ENCODE results near the gene ADPRM. TPM values are rescaled to one million over a fixed set of nuclear protein-coding genes. Genes with fewer than 3 reads are reported as not detected.

The ADPRM gene
- polyA plus RNA-seq, 1 donor (not counting 4 experiments of a cell fraction or from before 2014, with no cell fraction given): 15.0 TPM

DNA sequence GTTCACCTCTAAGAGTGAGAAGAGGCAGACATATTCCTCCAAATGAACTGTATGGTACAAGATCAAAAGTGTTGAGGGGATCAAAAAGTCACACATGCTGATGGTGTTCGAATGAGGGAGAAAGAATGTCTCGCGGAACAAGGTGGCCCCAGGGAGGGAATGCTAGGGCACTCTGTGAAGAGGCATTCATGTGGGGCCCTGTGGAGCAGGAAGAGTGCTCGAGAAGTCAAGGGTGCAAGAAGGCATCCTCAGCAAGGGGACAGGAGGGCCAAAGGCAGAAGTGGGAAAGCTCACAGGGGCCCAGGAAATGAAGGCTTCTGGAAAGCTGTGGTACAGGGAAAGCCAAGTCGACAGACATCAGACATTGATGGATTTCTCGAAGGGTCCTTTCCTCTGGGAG lies 34.2 kb upstream of the ADPRM start:
- TF ChIP-seq EZH2 (IDR thresholded peaks at IDR 0.05; ENCODE audit: low read length): no peak
- TF ChIP-seq, protein P1, sequence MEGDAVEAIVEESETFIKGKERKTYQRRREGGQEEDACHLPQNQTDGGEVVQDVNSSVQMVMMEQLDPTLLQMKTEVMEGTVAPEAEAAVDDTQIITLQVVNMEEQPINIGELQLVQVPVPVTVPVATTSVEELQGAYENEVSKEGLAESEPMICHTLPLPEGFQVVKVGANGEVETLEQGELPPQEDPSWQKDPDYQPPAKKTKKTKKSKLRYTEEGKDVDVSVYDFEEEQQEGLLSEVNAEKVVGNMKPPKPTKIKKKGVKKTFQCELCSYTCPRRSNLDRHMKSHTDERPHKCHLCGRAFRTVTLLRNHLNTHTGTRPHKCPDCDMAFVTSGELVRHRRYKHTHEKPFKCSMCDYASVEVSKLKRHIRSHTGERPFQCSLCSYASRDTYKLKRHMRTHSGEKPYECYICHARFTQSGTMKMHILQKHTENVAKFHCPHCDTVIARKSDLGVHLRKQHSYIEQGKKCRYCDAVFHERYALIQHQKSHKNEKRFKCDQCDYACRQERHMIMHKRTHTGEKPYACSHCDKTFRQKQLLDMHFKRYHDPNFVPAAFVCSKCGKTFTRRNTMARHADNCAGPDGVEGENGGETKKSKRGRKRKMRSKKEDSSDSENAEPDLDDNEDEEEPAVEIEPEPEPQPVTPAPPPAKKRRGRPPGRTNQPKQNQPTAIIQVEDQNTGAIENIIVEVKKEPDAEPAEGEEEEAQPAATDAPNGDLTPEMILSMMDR (optimal IDR thresholded peaks at IDR 0.05 in 1 of 3, IDR thresholded peaks at IDR 0.05 in 1 of 3, conservative IDR thresholded peaks at IDR 0.05 in 1 of 3; ENCODE audit: extremely low read depth in 1 of 3, insufficient read depth in 2 of 3, low read length in 3 of 3): no peak

DNA sequence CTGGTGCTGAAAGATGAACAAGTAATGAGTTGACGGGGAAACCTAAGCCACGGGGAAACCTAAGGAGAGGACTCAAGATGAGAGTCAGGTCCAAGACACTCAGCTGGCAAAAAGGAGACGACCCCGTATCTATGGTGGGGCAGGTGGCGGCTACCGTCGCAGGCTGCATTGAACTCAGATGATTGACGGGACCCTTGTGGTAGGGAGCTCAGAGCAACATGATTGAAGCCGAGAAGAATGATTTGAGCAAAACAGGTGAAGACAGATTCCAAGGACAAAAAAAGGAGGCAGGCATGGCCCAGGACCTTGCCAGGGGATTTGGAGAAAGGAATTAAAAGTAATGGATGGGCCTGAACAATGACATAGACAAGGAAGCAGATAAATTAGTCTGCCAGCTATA lies 32.8 kb upstream of the ADPRM start:
- Histone ChIP-seq H3K4me2 (ENCODE audit: control insufficient read depth, extremely low read depth, insufficient read depth, low read depth, low read length) (no peak overlapping the region), H3K36me3 (ENCODE audit: control insufficient read depth in 2 of 2, extremely low read depth in 1 of 2, insufficient read depth in 2 of 2, low read length in 2 of 2) (no peaks in the 10 kb centered on the region), H3K4me1 (ENCODE audit: control insufficient read depth, extremely low read depth, insufficient read depth, low read length) (no peaks in the 10 kb centered on the region), H4K20me1 (ENCODE audit: control insufficient read depth, extremely low read depth, insufficient read depth, low read length) (no peaks in the 10 kb centered on the region), H3K9me1 (ENCODE audit: control insufficient read depth, extremely low read depth, insufficient read depth, low read length) (no peaks in the 10 kb centered on the region), H3K4me3 (ENCODE audit: control insufficient read depth in 2 of 3, extremely low read depth in 1 of 3, insufficient read depth in 2 of 3, low read depth in 1 of 3, low read length in 3 of 3) (no peak overlapping the region), H3K9ac (ENCODE audit: control insufficient read depth, extremely low read depth, insufficient read depth, low read length) (no peak overlapping the region), H3K79me2 (ENCODE audit: control insufficient read depth, insufficient read depth, low read length) (no peaks in the 10 kb centered on the region), H3K27ac (ENCODE audit: control insufficient read depth, insufficient read depth, low read length) (no peak overlapping the region), H2AFZ (ENCODE audit: control insufficient read depth, low read length) (no peak overlapping the region), H3K27me3 (ENCODE audit: control insufficient read depth, extremely low read depth, insufficient read depth, low read length) (no peaks in the 10 kb centered on the region), H3K9me3 (ENCODE audit: control insufficient read depth, low read depth, low read length) (no peaks in the 10 kb centered on the region)
- no peak for TF ChIP-seq EZH2 (IDR thresholded peaks at IDR 0.05; ENCODE audit: low read length)
- TF ChIP-seq, protein P1 (optimal IDR thresholded peaks at IDR 0.05 in 1 of 3, IDR thresholded peaks at IDR 0.05 in 1 of 3, conservative IDR thresholded peaks at IDR 0.05 in 1 of 3; ENCODE audit: extremely low read depth in 1 of 3, insufficient read depth in 2 of 3, low read length in 3 of 3): no peak
- DNase-seq (ENCODE audit: low read depth, low spot score) (no peak), FAIRE-seq (no peak)
- dilution Hi-C loops (cut with MboI; ENCODE audit: extremely low pct_ligation_motif_present, low sequenced_read_pairs): no loop called here

More for the DNA sequence above, 34.2 kb upstream of the ADPRM start:
- dilution Hi-C loops (cut with MboI; ENCODE audit: extremely low pct_ligation_motif_present, low sequenced_read_pairs): no loop called here
- no peak for FAIRE-seq
- H3K9me1 ChIP-seq (ENCODE audit: control insufficient read depth, extremely low read depth, insufficient read depth, low read length): no peaks in the 10 kb centered on the region
- DNase-seq (ENCODE audit: low read depth, low spot score): no peak
- H3K79me2 ChIP-seq (ENCODE audit: control insufficient read depth, insufficient read depth, low read length): no peaks in the 10 kb centered on the region
- H3K27ac ChIP-seq (ENCODE audit: control insufficient read depth, insufficient read depth, low read length): no peak overlapping the region
- H2AFZ ChIP-seq (ENCODE audit: control insufficient read depth, low read length): no peak overlapping the region
- no peaks in the 10 kb centered on the region for H3K36me3 ChIP-seq (ENCODE audit: control insufficient read depth in 2 of 2, extremely low read depth in 1 of 2, insufficient read depth in 2 of 2, low read length in 2 of 2)
- no peak overlapping the region for H3K4me2 ChIP-seq (ENCODE audit: control insufficient read depth, extremely low read depth, insufficient read depth, low read depth, low read length)
- H4K20me1 ChIP-seq (ENCODE audit: control insufficient read depth, extremely low read depth, insufficient read depth, low read length): no peaks in the 10 kb centered on the region
- H3K9me3 ChIP-seq (ENCODE audit: control insufficient read depth, low read depth, low read length): no peaks in the 10 kb centered on the region
- no peaks in the 10 kb centered on the region for H3K4me1 ChIP-seq (ENCODE audit: control insufficient read depth, extremely low read depth, insufficient read depth, low read length)
- no peak overlapping the region for H3K4me3 ChIP-seq (ENCODE audit: control insufficient read depth in 2 of 3, extremely low read depth in 1 of 3, insufficient read depth in 2 of 3, low read depth in 1 of 3, low read length in 3 of 3)
- H3K9ac ChIP-seq (ENCODE audit: control insufficient read depth, extremely low read depth, insufficient read depth, low read length): no peak overlapping the region
- no peaks in the 10 kb centered on the region for H3K27me3 ChIP-seq (ENCODE audit: control insufficient read depth, extremely low read depth, insufficient read depth, low read length)
